DMS153 treated with DMSO at 0.1 percent for 48 hours (cell line): Measurements from ENCODE around the gene ST6GAL2.
A peak's percentile ranks its signal among the peaks of the same experiment; 100 is the strongest.

Experiments used
- DNase-seq: peaks from one replicate; lab custom pipeline; 2025; ENCODE audit not compliant: unreplicated experiment; lab: John Stamatoyannopoulos, UW

The ST6GAL2 gene, protein sequence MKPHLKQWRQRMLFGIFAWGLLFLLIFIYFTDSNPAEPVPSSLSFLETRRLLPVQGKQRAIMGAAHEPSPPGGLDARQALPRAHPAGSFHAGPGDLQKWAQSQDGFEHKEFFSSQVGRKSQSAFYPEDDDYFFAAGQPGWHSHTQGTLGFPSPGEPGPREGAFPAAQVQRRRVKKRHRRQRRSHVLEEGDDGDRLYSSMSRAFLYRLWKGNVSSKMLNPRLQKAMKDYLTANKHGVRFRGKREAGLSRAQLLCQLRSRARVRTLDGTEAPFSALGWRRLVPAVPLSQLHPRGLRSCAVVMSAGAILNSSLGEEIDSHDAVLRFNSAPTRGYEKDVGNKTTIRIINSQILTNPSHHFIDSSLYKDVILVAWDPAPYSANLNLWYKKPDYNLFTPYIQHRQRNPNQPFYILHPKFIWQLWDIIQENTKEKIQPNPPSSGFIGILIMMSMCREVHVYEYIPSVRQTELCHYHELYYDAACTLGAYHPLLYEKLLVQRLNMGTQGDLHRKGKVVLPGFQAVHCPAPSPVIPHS

DNA sequence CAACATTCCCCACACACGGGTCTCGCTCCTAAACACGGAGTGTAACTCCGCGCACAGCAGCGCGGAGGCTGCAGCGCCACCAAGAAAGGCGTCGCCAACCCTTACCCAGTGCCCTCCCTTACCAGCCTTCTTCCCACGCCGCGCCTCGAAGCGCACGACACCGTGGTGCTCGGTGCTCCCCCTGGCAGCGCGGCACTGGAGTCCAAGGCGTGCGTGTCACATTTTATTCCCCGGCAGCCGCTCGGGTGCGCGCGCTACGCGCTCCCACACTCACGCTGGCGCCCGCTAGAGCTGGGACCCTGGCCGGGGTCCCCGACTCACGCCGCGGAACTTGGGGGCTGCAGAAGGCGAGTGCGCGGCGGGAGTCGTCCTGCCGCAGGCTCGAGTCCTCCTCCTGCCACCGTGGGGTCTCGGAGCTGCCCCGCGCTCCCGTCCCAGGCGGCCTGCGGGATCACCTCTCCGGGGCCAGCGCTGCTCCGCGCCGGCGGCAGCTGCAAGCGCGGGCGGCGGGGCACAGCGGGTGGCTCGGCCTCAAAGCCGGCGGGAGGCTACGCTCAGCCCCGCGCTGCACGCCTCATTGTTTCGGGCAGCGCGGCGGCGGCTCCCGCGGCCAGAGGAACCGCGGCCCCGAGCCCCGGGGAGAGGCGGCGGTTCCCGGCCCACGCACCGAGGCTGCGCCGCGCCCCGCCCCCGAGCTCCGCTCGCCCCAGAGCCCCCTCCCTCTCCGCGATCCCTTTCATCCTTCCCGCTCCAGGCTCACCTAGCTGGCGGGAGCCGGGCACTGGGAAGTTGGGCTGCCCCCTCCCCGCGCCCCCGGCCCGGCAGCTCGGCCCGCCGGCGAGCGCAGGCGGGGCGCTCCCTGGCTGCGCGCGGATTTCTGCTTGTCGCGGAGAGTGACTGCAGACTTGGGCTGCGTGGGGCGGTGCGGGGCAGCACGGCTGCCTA lies at the start of gene ST6GAL2:
TSS of gene ST6GAL2 (minus strand) at position 197 of the 945 bp plus-strand sequence. CDS start 42,190 bp downstream, outside the sequence.
- DNase-seq: peak; percentile 73

DNA sequence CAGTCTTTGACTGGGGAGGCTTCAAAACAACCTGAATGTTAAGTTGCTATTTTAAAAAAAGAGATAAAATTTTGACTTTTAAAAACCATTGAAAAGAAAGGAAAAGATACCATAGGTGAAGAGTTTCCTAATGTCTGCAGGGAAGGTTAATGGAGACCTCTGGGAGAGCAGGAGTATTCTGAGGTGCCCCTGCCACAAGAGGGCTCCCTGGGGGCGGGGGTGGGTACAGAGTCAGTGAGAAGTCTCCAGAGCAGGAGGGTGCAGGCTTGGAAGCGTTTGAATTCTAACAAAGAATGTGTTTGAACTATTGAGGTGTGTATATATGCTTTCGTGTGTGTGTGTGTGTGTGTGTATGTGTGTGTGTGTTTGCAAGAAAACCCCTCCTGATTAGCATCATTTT lies 46.7 kb upstream of the ST6GAL2 start:
- DNase-seq: no peak

GRCh38 chr2:106931717-106932335 lies 45.9 kb upstream of the ST6GAL2 start:
- no peak for DNase-seq

- DNase-seq: no peak
Observed at GRCh38 chr2:106921451-106921850, 35.5 kb upstream of the ST6GAL2 start.

DNA sequence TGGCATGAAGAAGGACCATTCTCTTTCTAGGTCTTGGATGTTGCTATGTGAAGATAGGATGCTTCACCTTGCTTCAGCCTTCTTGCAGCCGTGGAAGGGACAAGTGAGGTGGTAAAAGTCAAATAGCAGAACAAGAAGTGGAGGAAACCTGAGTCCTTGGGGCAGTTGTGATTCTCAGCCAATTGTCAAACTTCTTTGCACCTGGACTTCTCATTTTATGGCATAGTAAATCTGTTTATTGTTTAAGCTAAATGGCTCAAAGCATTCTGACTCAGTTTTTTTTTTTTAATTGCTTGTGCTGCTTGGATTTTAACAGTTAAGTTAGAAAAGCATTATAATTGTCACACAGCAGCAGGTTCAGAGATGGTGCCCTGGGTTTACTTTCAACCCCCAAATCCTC lies 33.0 kb upstream of the ST6GAL2 start:
- no peak for DNase-seq

DNA sequence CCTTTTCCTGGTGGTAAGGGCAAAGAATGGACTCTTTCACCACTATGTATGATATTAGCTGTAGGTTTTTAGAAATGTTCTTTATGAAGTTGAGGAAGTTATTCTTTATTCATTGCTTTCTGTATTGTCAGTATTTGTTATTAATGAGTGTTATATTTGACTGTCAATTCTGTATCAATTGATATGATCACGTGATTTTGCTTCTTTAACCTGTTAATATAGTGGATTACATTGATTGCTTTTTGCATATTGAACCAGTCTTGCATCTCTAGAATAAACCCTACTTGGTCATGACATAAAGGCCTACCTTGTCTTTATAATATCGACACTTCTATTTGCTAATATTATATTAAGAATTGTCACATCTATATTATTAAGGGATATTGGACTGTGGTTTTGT lies 18.3 kb upstream of the ST6GAL2 start:
- DNase-seq: no peak

- DNase-seq: no peak
Observed at GRCh38 chr2:106899786-106900530, 14.0 kb upstream of the ST6GAL2 start.

- no peak for DNase-seq
Observed at GRCh38 chr2:106894545-106894944, 8.6 kb upstream of the ST6GAL2 start.

- no peak for DNase-seq
Observed at GRCh38 chr2:106892048-106892447, 6.1 kb upstream of the ST6GAL2 start.

DNA sequence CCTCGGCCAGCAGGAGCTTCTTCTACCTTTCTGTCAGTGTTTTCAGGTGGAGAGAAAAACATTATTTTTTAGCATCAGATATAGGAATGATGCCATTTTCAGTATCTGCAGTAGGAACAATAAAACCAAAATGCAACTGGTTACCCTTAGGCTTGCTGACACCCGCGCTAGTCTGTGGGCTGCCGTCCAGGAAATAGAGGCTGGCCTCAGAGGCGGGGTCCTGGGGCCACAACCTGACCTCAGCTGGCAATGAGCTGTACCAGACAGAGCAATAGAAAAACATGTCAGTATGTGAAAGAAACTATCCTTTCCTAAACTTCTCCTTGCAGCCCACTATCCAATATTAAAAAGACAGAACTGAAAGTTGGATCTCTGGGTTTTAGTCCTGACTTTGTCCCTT lies 4.6 kb upstream of the ST6GAL2 start:
- no peak for DNase-seq

DNA sequence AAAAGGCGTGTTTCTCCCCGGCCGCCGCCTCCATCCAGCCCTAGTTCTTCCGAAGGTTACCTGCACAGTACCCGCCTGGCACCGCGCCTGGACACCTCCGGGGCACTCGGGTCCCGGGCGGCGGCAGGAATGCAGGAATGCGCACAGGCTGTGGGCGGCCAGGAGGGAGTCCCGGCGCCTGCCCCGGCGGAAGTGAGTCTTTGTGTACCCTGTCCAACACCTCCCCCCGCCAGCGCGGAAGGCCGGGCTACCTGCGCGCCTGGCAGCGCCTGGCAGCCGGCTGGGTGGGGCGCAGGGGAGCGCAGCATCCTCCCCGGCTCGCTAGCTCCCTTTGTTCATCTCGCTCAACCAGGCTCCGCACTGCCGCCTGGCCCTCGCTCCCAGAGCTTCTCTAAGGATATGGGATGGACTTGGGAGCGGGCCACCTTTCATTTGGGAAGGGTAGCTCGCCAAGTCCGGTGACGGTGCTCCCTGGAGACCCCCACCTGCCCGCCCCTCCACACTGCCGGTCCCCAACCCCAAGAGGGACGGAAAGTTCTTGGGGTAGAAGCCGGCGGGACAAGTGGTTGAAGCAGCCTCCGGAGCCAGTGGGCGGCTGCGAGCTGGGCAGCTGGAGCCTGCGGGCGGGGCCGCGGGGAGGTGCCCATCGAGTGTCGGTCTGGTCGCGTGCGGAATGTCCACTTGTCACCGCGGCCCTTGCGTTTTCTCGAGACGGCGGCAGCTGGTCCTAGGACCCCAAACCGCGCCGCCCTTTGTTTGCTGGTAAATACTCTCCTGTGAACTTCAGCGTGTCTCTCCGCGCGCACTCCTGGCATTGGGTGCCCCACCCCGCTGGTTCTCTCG lies 1.2 kb upstream of the ST6GAL2 start:
- DNase-seq: peak; percentile 76

DNA sequence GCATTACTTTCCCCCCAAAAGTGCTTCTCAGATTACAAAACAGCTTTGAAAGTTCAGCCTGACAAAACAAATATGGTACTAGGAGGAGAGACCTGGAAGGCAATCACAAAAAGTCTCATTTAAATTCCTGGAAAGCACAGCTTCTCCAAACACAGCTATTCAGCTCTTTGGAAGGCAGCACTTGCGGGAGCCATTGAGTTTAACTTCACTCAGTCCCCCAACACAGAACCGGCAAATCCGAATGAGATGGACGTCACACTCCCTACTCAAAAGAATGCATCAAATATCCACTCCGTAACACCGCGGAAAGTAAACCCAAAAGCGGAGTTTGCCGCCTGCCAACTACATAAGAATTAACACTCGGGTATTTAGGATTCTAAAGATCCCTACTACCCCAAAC lies 638 bp downstream of the ST6GAL2 start:
- DNase-seq: no peak

- DNase-seq: no peak
Observed at GRCh38 chr2:106882673-106883072, 3.3 kb downstream of the ST6GAL2 start.

DNA sequence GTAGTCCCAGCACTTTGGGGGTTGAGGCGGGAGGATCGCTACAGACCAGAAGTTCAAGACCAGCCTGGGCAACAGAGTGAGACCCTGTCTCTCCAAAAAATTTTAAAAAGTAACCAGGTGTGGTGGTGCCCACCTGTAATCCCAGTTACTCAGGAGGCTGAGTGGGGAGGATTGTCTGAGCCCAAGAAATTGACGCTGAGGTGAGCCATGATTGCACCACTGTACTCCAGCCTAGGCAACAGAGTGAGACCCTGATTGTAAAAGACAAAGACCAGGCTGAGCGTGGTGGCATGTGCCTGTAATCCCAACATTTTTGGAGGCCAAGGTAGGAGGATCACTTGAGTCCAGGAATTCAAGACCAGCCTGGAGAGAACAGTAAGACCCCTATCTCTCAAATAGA lies 7.8 kb downstream of the ST6GAL2 start:
- no peak for DNase-seq

- no peak for DNase-seq
Observed at GRCh38 chr2:106876699-106877098, 9.3 kb downstream of the ST6GAL2 start.

DNA sequence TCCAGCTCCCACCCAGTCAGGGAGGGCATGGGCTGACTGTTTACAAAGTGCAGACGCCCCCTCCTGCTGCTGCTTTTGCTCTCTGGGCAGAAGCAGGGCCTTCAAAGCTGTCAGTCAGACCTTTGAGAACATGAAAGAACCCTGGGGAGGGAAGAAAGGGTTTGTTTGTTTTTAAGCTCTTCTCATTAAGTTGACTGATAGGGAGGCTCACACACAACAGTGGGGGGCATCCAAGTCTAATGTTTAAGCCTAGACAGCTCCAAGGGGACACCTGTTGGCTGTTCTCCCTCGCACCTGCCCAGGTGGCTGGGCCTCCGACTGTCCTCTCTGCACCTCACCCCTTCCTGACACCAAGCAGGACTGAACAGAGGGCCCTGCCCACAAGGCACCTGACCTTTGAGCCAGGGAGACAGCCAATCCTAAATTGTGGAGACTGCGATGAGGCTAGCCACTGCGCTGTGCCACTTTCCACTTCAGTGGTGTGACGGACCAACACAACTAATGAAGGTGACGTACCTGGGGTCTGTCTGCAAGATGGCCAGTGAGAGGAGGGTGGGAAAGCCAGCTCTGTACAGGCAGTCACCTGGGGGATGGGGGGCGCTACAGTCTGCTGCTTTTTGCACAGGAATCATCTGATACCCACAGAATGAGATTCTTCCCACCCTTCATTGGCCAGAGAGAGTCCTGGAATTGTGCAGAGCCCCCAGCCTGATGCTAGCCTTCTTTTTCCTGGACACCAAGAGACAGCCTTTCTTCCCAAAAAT lies 16.3 kb downstream of the ST6GAL2 start:
- no peak for DNase-seq

GRCh38 chr2:106868275-106868674 lies 17.7 kb downstream of the ST6GAL2 start:
- DNase-seq: no peak

DNA sequence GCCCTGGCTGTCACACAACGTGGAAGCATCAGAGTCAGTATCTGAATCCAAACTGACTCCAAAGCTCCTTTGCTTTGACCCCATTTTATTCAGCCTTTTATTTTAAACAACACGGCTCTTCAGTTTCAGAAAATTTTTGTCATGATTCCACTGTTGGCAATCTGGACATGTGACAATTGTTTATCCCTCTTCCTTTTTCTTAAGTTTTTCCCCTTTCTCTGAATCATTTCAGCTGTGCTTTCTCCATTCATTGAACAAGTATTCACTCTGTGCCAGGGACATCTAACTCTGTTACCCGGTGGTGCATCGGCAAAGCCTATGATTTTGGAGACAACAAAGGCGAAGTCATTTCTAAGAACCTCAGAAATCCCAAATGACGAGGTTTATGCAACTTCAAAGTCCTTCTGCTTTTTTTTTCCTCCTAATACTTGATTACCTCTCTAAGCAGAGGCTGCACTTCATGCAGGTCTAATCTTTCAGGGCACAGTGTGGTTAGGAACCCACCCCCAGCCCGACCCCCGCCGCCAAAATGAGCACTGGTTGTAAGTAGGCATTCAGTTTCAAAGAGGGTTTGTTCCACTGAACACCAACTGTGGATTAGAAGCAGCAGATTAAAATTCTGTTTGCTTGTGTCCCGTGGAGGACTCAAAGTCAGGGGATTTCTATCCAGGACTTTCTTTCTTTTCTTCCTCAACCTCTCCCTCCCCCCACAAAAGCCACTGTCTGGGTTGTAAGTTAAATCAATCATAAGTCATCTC lies 18.6 kb downstream of the ST6GAL2 start:
- no peak for DNase-seq
